ENCODE results near the gene CDK6.

GRCh38 chr7:92875173-92875572 is 38.8 kb upstream of the CDK6 start:
- TF ChIP-seq POLR2A (IDR thresholded peaks at IDR 0.05; ENCODE audit: low read depth, low read length) (no peak), POLR2AphosphoS5 (IDR thresholded peaks at IDR 0.05; ENCODE audit: low read depth, low read length) (no peak), TAF1 (IDR thresholded peaks at IDR 0.05; ENCODE audit: borderline replicate concordance, low read depth, low read length) (no peak)
